Activated CD8-positive, alpha-beta T cell treated with anti-CD3 and anti-CD28 coated beads, Interleukin-2, amount 10 ng/mL, durations not matched to agents 7 days and 5 days (primary cell): ENCODE measurements around the gene GMEB2. TPM values are rescaled to one million over a fixed set of nuclear protein-coding genes. Genes with fewer than 3 reads are reported as not detected.
"Not testable (repeated sequence)": the region's sequence is repeated elsewhere in the genome, so short reads cannot be mapped to it uniquely, and the experiment has no call there.

ENCODE experiments used
- ATAC-seq: fragments of 150-1000 bp; cut with Tn5 transposase; one replicate; pipeline ENCODE4 v1.10.0; 2021; ENCODE audit warnings: moderate library complexity
- CTCF ChIA-PET: fragments of 350-600 bp; sonication (Branson Sonifier 250); formaldehyde crosslinking; loops from one replicate; lab custom pipeline; 2021; ENCODE audit warnings: antibody characterized with exemption; lab: Charles Lee
- POLR2A ChIA-PET: fragments of 350-600 bp; sonication (Branson Sonifier 250); formaldehyde crosslinking; loops from one replicate; lab custom pipeline; 2021; ENCODE audit warnings: antibody characterized with exemption; lab: Charles Lee
- DNase-seq: peaks from one replicate; pipeline ENCODE4 v3.0.0-alpha.2; 2020
- H3K27ac Mint-ChIP-seq: one replicate; pipeline ENCODE4 v1.8.0; 2021; ENCODE audit warnings: mild to moderate bottlenecking, mixed read lengths
- H3K27me3 Mint-ChIP-seq: one replicate; pipeline ENCODE4 v1.8.0; 2021; ENCODE audit warnings: low read depth, mixed read lengths
- H3K36me3 Mint-ChIP-seq: one replicate; pipeline ENCODE4 v1.8.0; 2021; ENCODE audit warnings: low read depth, mixed read lengths
- H3K4me1 Mint-ChIP-seq: one replicate; pipeline ENCODE4 v1.8.0; 2021; ENCODE audit warnings: low read depth, mixed read lengths
- H3K4me3 Mint-ChIP-seq: one replicate; pipeline ENCODE4 v1.8.0; 2021; ENCODE audit warnings: mild to moderate bottlenecking, mixed read lengths
- H3K9me3 Mint-ChIP-seq: one replicate; pipeline ENCODE4 v1.8.0; 2022; ENCODE audit warnings: mixed read lengths; ENCODE audit not compliant: insufficient read depth
- total RNA-seq, 2 experiments: library from RNA; stranded (reverse); gene quantifications; one replicate each; pipeline ENCODE4 v1.2.3, GENCODE V29; 2021

Gene GMEB2, protein sequence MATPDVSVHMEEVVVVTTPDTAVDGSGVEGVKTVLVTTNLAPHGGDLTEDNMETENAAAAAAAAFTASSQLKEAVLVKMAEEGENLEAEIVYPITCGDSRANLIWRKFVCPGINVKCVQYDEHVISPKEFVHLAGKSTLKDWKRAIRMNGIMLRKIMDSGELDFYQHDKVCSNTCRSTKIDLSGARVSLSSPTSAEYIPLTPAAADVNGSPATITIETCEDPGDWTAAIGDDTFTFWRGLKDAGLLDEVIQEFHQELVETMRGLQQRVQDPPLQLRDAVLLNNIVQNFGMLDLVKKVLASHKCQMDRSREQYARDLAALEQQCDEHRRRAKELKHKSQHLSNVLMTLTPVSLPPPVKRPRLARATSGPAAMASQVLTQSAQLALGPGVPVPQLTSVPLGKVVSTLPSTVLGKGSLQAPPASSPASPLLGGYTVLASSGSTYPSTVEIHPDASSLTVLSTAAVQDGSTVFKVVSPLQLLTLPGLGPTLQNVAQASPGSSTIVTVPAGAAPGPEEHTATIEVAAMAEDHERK
- total RNA-seq, result 10 to 100 TPM; 16.2 TPM

DNA sequence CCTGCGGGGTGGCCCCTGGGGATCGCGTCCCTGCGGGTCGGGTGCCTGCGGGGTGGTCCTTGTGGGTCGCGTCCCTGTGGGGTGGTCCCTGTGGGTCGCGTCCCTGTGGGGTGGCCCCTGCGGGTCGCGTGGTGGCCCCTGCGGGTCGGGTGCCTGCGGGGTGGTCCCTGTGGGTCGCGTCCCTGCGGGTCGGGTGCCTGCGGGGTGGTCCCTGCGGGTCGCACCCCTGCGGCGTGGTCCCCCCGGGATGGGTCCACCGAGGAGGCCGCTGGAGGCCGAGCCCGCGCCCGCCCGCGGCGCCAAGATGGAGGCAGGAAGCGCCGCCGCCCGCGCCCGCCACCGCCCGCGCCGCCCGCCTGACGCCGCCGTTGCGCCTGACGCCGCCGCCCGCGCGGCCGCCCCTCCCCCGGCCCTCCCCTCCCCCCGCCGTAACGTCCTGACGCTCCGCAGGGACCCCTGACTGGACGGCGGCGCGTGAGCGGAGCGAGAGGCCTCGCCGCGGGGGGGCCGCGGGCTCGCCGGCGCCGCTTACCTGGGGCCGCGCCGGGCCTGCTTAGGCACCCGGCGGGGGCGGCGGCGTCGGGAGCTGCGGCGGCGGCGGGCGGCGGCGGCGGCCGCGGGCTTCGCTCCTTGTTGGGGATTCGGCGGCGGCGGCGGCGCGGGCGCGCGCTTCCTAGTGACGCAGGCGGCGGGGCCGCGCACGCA, at the start of gene GMEB2:
TSS of gene GMEB2 (minus strand) at position 678 of the 705 bp plus-strand sequence. CDS start 7,704 bp downstream, outside the sequence.
- POLR2A ChIA-PET, result interaction anchor here (1.0 to 3.6 kb wide), 7 partner anchors 9 to 81 kb away, joined by 3 to 34 read pairs (median 14); partner anchors contain the start of genes ARFRP1, HELZ2, RTEL1 and ZGPAT

GRCh38 chr20:63675681-63676368, 48.9 kb upstream of the GMEB2 start:
- CTCF ChIA-PET, result no interaction called here
- Mint-ChIP-seq H3K36me3 (peaks cover 27% of the 10 kb centered on the region), H3K27me3 (no peaks in the 10 kb centered on the region), H3K4me3 (no peak overlapping the region), H3K27ac (no peak overlapping the region), H3K4me1 (no peaks in the 10 kb centered on the region), H3K9me3 (no peaks in the 10 kb centered on the region)
- ATAC-seq, result no peak
- no peak for DNase-seq
- POLR2A ChIA-PET, result no interaction called here

More for the DNA sequence above, at the start of gene GMEB2:
- Mint-ChIP-seq H3K27me3 (no peaks in the 10 kb centered on the region), H3K9me3 (no peaks in the 10 kb centered on the region), H3K4me1 (peaks cover 22% of the 10 kb centered on the region), H3K36me3 (peaks cover 22% of the 10 kb centered on the region), H3K4me3 (peak within 1 kb of the TSS; percentile 96), H3K27ac (peak within 1 kb of the TSS; percentile 94)
- DNase-seq (peak; percentile 70), ATAC-seq (peak; percentile 56)
- CTCF ChIA-PET, result interaction anchor here (0.8 to 1.4 kb wide), 6 partner anchors 13 to 89 kb away, joined by 3 to 10 read pairs (median 3); partner anchors contain the start of genes ARFRP1, PTK6, RTEL1 and ZGPAT

DNA sequence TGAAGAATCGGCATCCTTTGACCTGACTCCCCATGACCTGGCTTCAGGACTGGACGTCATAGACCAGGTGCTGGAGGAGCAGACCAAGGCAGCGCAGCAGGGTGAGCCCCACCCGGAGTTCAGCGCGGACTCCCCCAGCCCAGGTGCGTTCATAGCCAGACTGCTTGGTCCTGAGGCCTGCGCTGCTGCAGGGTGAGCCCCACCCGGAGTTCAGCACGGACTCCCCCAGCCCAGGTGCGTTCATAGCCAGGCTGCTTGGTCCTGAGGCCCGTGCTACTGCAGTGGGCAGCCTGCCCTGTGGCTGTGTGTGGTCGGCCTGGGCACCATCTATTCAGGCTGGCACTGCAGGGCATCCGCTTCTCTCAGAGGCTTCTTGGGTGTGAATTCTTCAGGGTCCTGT, 47.0 kb upstream of the GMEB2 start:
- Mint-ChIP-seq H3K4me1 (no peaks in the 10 kb centered on the region), H3K4me3 (no peak overlapping the region), H3K27ac (no peak overlapping the region), H3K36me3 (peaks cover 32% of the 10 kb centered on the region), H3K27me3 (no peaks in the 10 kb centered on the region), H3K9me3 (no peaks in the 10 kb centered on the region)
- CTCF ChIA-PET, result no interaction called here
- POLR2A ChIA-PET, result no interaction called here
- DNase-seq (no peak), ATAC-seq (no peak)

GRCh38 chr20:63672666-63673065, 45.8 kb upstream of the GMEB2 start:
- H3K4me1 Mint-ChIP-seq, result no peaks in the 10 kb centered on the region
- POLR2A ChIA-PET, result no interaction called here
- H3K27ac Mint-ChIP-seq, result no peak overlapping the region
- DNase-seq (no peak), ATAC-seq (no peak)
- CTCF ChIA-PET, result no interaction called here
- peaks cover 34% of the 10 kb centered on the region for H3K36me3 Mint-ChIP-seq
- H3K9me3 Mint-ChIP-seq, result no peaks in the 10 kb centered on the region
- no peak overlapping the region for H3K4me3 Mint-ChIP-seq
- H3K27me3 Mint-ChIP-seq, result no peaks in the 10 kb centered on the region

- peaks cover 32% of the 10 kb centered on the region for H3K36me3 Mint-ChIP-seq
- ATAC-seq, CTCF ChIA-PET: not testable (repeated sequence)
Measured at GRCh38 chr20:63671695-63672094, 44.8 kb upstream of the GMEB2 start.

DNA sequence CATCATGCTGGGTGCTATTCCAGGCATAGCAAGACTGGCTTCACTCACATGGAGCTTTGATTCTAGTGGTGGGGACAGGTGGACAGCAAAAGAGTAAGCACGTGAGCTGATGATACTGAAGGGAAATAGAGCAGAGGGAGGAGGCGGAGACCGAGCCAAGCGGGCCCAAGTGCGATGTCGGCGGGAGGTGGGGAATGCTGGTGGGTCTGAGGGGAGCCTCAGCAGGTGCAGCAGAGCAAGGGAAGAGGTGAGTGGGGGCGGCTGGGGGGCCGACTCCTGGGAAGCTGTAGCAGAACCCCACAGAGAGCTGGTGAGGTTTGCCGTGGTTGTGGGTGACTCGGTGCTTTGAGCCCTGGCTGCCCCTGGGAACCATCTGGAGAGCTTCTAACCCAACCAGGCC, 41.5 kb upstream of the GMEB2 start:
- POLR2A ChIA-PET, result interaction anchor here (0.6 kb wide), 1 partner anchor 11 kb away, joined by 3 read pairs; no protein-coding TSS in a partner anchor
- H3K27me3 Mint-ChIP-seq, result no peaks in the 10 kb centered on the region
- CTCF ChIA-PET, result interaction anchor here (1.0 kb wide), 1 partner anchor 118 kb away, joined by 3 read pairs; no protein-coding TSS in a partner anchor
- no peak for ATAC-seq
- no peaks in the 10 kb centered on the region for H3K4me1 Mint-ChIP-seq
- H3K4me3 Mint-ChIP-seq, result no peak overlapping the region
- no peak overlapping the region for H3K27ac Mint-ChIP-seq
- no peak for DNase-seq
- peaks cover 26% of the 10 kb centered on the region for H3K36me3 Mint-ChIP-seq
- H3K9me3 Mint-ChIP-seq, result no peaks in the 10 kb centered on the region

More at GRCh38 chr20:63671695-63672094, 44.8 kb upstream of the GMEB2 start:
- H3K27ac Mint-ChIP-seq, H3K9me3 Mint-ChIP-seq, H3K4me3 Mint-ChIP-seq, POLR2A ChIA-PET, H3K4me1 Mint-ChIP-seq, H3K27me3 Mint-ChIP-seq, DNase-seq: not testable (repeated sequence)

DNA sequence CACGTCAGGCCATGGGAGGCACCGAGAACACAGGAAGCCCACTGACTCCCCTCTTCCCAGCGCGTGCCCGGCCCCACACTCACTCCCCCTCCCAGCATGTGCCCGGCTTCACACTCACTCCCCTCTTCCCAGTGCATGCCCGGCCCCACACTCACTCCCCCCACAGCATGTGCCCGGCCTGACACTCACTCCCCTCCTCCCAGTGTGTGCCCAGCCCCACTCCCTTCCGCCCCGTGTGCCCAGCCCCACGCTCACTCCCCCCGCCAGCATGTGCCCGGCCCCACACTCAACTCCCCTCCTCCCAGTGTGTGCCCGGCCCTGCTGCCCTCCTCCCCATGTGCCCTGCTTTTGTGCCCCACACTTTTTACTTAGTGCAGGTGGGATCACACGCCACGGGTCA, 41.0 kb upstream of the GMEB2 start:
- no peak for DNase-seq
- no peak overlapping the region for H3K27ac Mint-ChIP-seq
- no peaks in the 10 kb centered on the region for H3K27me3 Mint-ChIP-seq
- no peaks in the 10 kb centered on the region for H3K9me3 Mint-ChIP-seq
- no peaks in the 10 kb centered on the region for H3K4me1 Mint-ChIP-seq
- ChIA-PET POLR2A (interaction anchor here (0.6 kb wide), 1 partner anchor 10 kb away, joined by 3 read pairs; no protein-coding TSS in a partner anchor), CTCF (no interaction called here)
- no peak for ATAC-seq
- H3K4me3 Mint-ChIP-seq, result no peak overlapping the region
- peaks cover 26% of the 10 kb centered on the region for H3K36me3 Mint-ChIP-seq

GRCh38 chr20:63665708-63666107, 38.8 kb upstream of the GMEB2 start:
- no peaks in the 10 kb centered on the region for H3K4me1 Mint-ChIP-seq
- no peaks in the 10 kb centered on the region for H3K27me3 Mint-ChIP-seq
- POLR2A ChIA-PET, result no interaction called here
- DNase-seq (no peak), ATAC-seq (no peak)
- no peak overlapping the region for H3K4me3 Mint-ChIP-seq
- CTCF ChIA-PET, result interaction anchor here (1.4 kb wide), 1 partner anchor 8 kb away, joined by 3 read pairs; the partner anchor contains the start of gene RTEL1
- H3K36me3 Mint-ChIP-seq, result peaks cover 28% of the 10 kb centered on the region
- no peaks in the 10 kb centered on the region for H3K9me3 Mint-ChIP-seq
- no peak overlapping the region for H3K27ac Mint-ChIP-seq

DNA sequence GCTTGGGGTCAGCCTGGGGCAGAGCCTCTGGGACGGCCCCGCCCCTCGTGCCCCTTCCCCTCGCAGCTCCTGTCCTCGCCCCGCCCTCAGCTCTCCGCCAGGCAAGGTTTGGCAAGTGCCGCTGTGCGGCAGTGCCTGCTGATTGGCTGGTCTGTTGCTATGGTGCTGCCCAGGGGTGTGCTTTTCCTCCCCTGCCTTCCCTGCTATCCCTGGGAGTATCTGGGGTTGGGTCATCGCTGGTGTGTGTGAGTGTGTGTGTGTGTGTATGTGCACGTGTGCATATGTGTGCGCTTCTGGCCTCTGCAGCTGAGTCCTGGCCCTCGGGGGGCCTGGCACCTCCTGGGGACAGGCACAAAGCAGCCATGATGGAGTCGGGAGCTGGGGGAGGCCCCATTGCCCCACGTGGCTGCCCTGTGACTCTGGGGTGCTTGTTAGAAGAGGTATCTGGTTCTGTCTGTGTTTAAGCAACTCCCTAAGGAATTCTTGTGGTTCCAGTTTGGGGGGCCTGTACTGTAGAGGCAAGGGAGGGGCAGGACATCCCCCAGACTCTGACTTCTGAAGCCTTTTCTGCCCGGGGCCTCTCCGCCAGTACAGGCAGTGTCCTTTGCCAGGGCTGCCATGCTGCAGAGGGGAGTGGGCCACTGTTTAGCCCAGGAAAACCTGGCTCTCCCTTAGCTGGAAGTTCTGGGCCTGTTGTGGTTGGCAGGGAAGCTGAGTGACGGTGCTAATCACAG, 38.1 kb upstream of the GMEB2 start:
- H3K27me3 Mint-ChIP-seq, result no peaks in the 10 kb centered on the region
- no peak overlapping the region for H3K4me3 Mint-ChIP-seq
- H3K36me3 Mint-ChIP-seq, result peaks cover 29% of the 10 kb centered on the region
- ATAC-seq (no peak), DNase-seq (no peak)
- no peaks in the 10 kb centered on the region for H3K9me3 Mint-ChIP-seq
- no peaks in the 10 kb centered on the region for H3K4me1 Mint-ChIP-seq
- POLR2A ChIA-PET, result no interaction called here
- H3K27ac Mint-ChIP-seq, result no peak overlapping the region
- CTCF ChIA-PET, result no interaction called here

DNA sequence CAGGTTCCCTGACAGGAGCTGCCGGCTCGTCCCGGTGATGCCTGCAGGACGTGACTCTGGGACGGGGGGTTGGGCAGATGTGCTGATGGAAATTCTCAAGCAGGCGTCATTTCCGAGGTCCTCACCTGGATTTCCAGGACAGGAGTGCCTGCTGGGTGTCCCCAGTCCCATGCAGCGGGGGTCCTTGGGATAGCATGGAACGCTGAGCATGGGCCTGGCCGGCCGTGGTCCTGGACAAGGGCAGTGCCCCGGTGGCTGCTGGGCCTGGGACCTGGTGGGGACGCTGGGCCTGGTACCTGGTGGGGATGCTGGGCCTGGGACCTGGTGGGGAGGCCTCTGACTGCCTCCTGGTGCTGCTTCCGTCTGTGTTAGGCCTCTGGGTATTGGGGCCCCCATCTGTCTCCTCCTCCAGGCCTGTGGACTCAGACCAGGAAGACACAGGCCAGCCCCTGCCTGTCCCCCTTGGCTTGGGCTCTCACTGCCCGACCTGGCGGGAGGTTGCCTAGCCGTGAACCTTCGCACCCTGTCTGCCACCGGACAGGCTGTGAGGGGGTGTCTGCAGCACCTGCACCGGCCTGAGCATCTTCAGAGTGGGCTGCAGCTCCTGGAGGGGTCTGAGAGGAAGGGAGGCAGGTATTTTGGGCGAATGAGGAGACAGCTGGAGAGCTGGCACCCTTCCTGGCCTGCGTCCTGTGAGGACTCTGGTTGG, 37.4 kb upstream of the GMEB2 start:
- Mint-ChIP-seq H3K4me3 (no peak overlapping the region), H3K27ac (no peak overlapping the region), H3K27me3 (no peaks in the 10 kb centered on the region), H3K36me3 (peaks cover 27% of the 10 kb centered on the region), H3K9me3 (no peaks in the 10 kb centered on the region), H3K4me1 (peaks cover 6% of the 10 kb centered on the region)
- ATAC-seq (no peak), DNase-seq (no peak)
- POLR2A ChIA-PET, result no interaction called here
- CTCF ChIA-PET, result no interaction called here
